Brain microvascular endothelial cell (primary cell): ENCODE results near the gene PACSIN3.

Experiments
- DNase-seq: peaks from one replicate; pipeline ENCODE4 v3.0.0-alpha.2; 2020
- H3K27ac ChIP-seq: fragments of 250-450 bp; sonication (Bioruptor Pico); 2 replicates; pipeline ENCODE4 v1.5.1; 2020; ENCODE audit warnings: mild to moderate bottlenecking, moderate library complexity
- H3K27me3 ChIP-seq: fragments of 250-450 bp; sonication (Bioruptor Pico); replicated peaks from 2 replicates; pipeline ENCODE4 v1.5.1; 2020; ENCODE audit warnings: mild to moderate bottlenecking
- H3K36me3 ChIP-seq: fragments of 250-450 bp; sonication (Bioruptor Pico); replicated peaks from 2 replicates; pipeline ENCODE4 v1.5.1; 2020; ENCODE audit warnings: mild to moderate bottlenecking
- H3K4me3 ChIP-seq: 2 replicates; pipeline ENCODE4 v1.5.1; 2011; ENCODE audit warnings: low read depth, mild to moderate bottlenecking, control low read depth, low read length, moderate library complexity
- in situ Hi-C: cut with HindIII; loops from 2 replicates; pipeline ENCODE4 v1.10.0; 2017; ENCODE audit warnings: low sequenced_read_pairs, low pct_ligation_motif_present
- TF ChIP-seq, protein P1 (sequence below): IDR thresholded peaks from 2 replicates; pipeline ENCODE4 v1.5.1; 2011; ENCODE audit warnings: low read depth, mild to moderate bottlenecking, moderate library complexity, low read length, control low read depth, inconsistent platforms; ENCODE audit errors: missing control alignments

The PACSIN3 gene

DNA sequence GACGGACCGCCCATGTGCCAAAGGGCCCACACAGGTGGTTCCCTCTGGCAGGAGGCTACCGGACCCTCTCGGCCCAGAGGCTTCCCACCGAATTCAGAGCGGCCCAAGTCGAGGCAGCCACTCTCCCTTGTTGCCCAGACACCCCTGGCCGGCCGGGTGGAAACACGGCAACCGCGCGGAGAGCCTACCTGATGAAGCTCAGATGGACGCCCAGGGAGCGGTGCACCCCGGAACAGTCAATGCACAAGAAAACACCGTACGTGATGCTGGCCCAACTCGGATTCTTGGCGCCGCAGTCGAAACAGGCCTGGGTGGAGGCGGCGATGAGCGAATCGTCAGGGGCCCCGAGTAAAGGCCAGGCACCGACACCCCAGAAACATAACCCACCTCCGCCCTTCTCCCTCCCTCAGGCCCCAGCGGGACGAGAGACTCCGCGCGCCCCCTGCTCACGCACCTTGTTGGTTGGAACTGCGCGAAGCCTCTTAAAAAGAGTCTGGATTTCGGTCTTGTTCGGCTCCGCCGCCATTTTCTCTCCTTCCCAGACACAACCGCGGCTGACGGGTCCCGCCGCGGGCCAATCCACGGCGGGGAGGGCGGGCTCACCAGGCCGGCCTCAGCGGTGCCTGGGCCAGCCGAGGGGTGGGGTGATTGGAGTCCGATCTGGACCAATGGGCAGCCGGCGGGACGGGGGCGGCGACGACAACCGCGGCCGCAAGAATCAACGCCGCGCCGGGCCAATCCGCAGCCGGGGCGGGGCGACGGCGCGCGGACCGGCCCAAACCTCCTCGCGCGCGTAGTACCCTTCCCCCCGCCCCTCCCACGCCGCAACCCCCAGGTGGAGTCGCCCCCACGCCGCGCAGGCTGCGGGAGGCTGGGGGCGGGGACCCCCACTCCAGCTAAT lies 9.7 kb downstream of the PACSIN3 start, which contains the start of gene ARFGAP2:
Gene ARFGAP2, minus strand, starts transcription at position 552 of the 901 bp plus-strand sequence. Its CDS starts 26 bp downstream, at position 526.
- no peaks in the 10 kb centered on the region for H3K27me3 ChIP-seq
- TF ChIP-seq, protein P1, sequence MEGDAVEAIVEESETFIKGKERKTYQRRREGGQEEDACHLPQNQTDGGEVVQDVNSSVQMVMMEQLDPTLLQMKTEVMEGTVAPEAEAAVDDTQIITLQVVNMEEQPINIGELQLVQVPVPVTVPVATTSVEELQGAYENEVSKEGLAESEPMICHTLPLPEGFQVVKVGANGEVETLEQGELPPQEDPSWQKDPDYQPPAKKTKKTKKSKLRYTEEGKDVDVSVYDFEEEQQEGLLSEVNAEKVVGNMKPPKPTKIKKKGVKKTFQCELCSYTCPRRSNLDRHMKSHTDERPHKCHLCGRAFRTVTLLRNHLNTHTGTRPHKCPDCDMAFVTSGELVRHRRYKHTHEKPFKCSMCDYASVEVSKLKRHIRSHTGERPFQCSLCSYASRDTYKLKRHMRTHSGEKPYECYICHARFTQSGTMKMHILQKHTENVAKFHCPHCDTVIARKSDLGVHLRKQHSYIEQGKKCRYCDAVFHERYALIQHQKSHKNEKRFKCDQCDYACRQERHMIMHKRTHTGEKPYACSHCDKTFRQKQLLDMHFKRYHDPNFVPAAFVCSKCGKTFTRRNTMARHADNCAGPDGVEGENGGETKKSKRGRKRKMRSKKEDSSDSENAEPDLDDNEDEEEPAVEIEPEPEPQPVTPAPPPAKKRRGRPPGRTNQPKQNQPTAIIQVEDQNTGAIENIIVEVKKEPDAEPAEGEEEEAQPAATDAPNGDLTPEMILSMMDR = no peak
- peak within 1 kb of the TSS; percentile 97 for H3K27ac ChIP-seq
- peaks cover 36% of the 10 kb centered on the region for H3K36me3 ChIP-seq
- H3K4me3 ChIP-seq = peak within 1 kb of the TSS; percentile 98
- peak; percentile 93 for DNase-seq
- in situ Hi-C loops = no loop called here

- in situ Hi-C loops = no loop called here
- TF ChIP-seq, protein P1 = no peak
- Histone ChIP-seq H3K27me3 (no peaks in the 10 kb centered on the region), H3K36me3 (peaks cover 43% of the 10 kb centered on the region), H3K27ac (peak overlapping the region; percentile 97), H3K4me3 (peak overlapping the region; percentile 98)
- no peak for DNase-seq
Observed at GRCh38 chr11:47175746-47176327, 10.4 kb downstream of the PACSIN3 start.

GRCh38 chr11:47172740-47173336 lies 13.4 kb downstream of the PACSIN3 start:
- H3K4me3 ChIP-seq = no peak overlapping the region
- DNase-seq = no peak
- H3K27me3 ChIP-seq = no peaks in the 10 kb centered on the region
- H3K36me3 ChIP-seq = peaks cover 65% of the 10 kb centered on the region
- H3K27ac ChIP-seq = no peak overlapping the region
- TF ChIP-seq, protein P1 = no peak
- in situ Hi-C loops = no loop called here

DNA sequence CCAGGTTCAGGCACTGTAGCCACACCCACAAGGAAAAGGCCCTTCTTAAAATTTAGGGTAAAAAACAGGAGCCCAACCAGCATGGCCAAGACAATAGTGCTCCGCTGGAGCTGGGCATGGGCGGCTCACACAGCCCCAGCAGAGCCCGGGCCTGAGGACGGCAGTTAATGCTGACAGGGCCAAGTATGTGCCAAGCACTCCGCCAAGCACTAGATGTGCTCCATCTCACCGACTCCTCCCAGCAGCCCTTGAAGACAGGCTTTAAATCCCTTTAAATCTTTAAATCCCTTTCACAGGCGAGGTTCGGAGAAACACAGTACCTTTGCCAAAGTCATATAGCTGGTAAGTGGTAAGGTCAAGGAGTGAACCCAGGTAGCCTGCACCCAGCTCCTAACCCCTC lies 14.4 kb downstream of the PACSIN3 start:
- DNase-seq = no peak
- in situ Hi-C loops = no loop called here
- TF ChIP-seq, protein P1 = no peak
- Histone ChIP-seq H3K27me3 (no peaks in the 10 kb centered on the region), H3K27ac (no peak overlapping the region), H3K36me3 (peaks cover 75% of the 10 kb centered on the region), H3K4me3 (no peak overlapping the region)

DNA sequence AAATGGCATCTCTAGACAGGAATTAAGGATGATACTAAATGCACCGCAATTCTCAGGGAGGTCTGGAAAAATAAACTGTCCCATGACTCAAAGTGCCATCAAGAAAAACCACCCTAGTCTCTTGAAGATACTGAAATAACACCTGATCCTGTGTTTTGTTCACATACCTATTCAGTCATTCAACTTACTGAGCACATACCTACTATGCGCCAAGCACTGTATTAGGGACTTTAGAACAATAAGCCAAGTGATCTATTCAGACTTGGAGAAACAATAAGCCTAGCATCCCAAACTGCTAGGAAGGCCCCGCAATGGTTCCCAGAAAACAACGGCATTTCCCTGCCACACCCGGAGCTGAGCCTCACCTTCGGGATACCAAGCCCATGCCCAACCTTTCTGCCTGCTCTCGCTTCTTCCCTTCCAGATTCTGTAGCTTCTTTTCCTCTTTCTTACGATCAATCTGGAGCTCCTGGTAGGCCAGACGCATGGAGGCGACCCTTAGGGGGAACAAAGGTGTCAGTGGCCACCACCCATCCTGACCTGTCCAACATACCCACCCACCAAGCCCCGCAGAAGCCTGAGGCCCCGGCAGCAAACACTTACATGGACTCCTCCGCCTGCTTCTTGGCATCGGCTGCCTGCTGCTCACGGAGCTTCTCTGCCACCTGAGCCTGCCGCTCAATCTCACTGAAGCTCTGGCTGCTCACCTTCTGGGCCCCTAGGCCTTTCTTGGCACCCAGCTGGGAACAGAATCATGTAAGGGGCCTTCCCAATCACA lies 15.0 kb downstream of the PACSIN3 start:
- in situ Hi-C loops = no loop called here
- H3K36me3 ChIP-seq = peaks cover 78% of the 10 kb centered on the region

More for the DNA sequence above, 15.0 kb downstream of the PACSIN3 start:
- DNase-seq = no peak
- Histone ChIP-seq H3K4me3 (no peak overlapping the region), H3K27ac (no peak overlapping the region), H3K27me3 (no peaks in the 10 kb centered on the region)
- TF ChIP-seq, protein P1 = no peak
